ENCODE results near the gene SPOP. TPM values are rescaled to one million over a fixed set of nuclear protein-coding genes. Genes with fewer than 3 reads are reported as not detected.
A peak's percentile ranks its signal among the peaks of the same experiment; 100 is the strongest.

The SPOP gene
- total and polyA plus RNA-seq, 2 of the 4 experiments (the other 2 are of a cell fraction): 24.9 to 47.5 TPM

GRCh38 chr17:49677134-49677932 lies 564 bp downstream of the SPOP start:
- H2BK5ac ChIP-seq (ENCODE audit: low read depth, low read length, poor library complexity, severe bottlenecking): peak overlapping the region; percentile 84
- H3K27me3 ChIP-seq (ENCODE audit: control insufficient read depth, insufficient read depth, low read length): peaks cover 4% of the 10 kb centered on the region
- peak overlapping the region; percentile 69 for H3K4me3 ChIP-seq (ENCODE audit: insufficient read depth, low read depth, low read length)
- H2BK20ac ChIP-seq (ENCODE audit: low read depth, low read length): no peak overlapping the region
- H3K18ac ChIP-seq (ENCODE audit: low read depth, low read length): peak overlapping the region; percentile 73
- peak overlapping the region; percentile 64 for H2BK120ac ChIP-seq (ENCODE audit: low read depth, low read length)
- DNase-seq (peak; percentile 91), ATAC-seq (ENCODE audit: low read depth) (peak; percentile 78)
- H2BK15ac ChIP-seq (ENCODE audit: low read depth, low read length): peak overlapping the region; percentile 17; the same call in 1 of the 3 replicates
- H3K4me1 ChIP-seq (ENCODE audit: control insufficient read depth, insufficient read depth, low read length): peaks cover 4% of the 10 kb centered on the region; the same call in 1 of the 2 replicates
- peak overlapping the region; percentile 86 for H3K27ac ChIP-seq (ENCODE audit: insufficient read depth, low read length)
- H3K9me1 ChIP-seq (ENCODE audit: insufficient read depth, low read length): 0 out of 2 replicates have a peak, but pooled peaks cover 2% of the 10 kb centered on the region
- 7% methylated on average over 3 of the region's 34 CpGs; no CpG with 5 or more reads in 1 of the 2 experiments for WGBS, 2 experiments (ENCODE audit: extremely low coverage in 2 of 2, insufficient read length in 1 of 2)
- peak overlapping the region; percentile 99 for H3K4me2 ChIP-seq (ENCODE audit: low read depth, low read length)
- peak overlapping the region; percentile 95 for H2AFZ ChIP-seq (replicated peaks; ENCODE audit: low read length, poor library complexity)
- peak overlapping the region; percentile 49 for H3K56ac ChIP-seq (ENCODE audit: extremely low read depth, insufficient read depth, low read length)
- intact Hi-C loops (cut with micrococcal nuclease) (loop anchor here (5.0 kb wide), 2 partner anchors 50 to 105 kb away; no protein-coding TSS in a partner anchor), in situ Hi-C loops (cut with MboI; ENCODE audit: low sequenced_read_pairs) (no loop called here), dilution Hi-C loops (cut with HindIII; ENCODE audit: low sequenced_read_pairs, unreplicated experiment) (no loop called here)
- H4K91ac ChIP-seq (ENCODE audit: insufficient read depth, low read depth, low read length): peak overlapping the region; percentile 68
- peaks cover 15 to 32% of the 10 kb centered on the region in 2 experiments for H3K79me1 ChIP-seq (ENCODE audit: low read depth in 1 of 2, low read length in 2 of 2)
- peak overlapping the region; percentile 38 to 94 for H4K8ac ChIP-seq (ENCODE audit: low read depth in 2 of 2, low read length in 2 of 2)
- ChIA-PET CTCF (interaction anchor here (0.6 to 0.7 kb wide), 2 partner anchors 108 to 562 kb away, joined by 3 read pairs; no protein-coding TSS in a partner anchor), POLR2A (ENCODE audit: unreplicated experiment) (interaction anchor here (0.6 to 1.0 kb wide), 6 partner anchors 14 to 207 kb away, joined by 3 to 7 read pairs (median 6); no protein-coding TSS in a partner anchor)
- H4K20me1 ChIP-seq (ENCODE audit: insufficient read depth, low read length): peaks cover 28% of the 10 kb centered on the region; the same call in 1 of the 2 replicates
- H2AK9ac ChIP-seq (replicated peaks; ENCODE audit: low read depth, low read length, poor library complexity): peak overlapping the region; percentile 75
- H4K5ac ChIP-seq (ENCODE audit: low read depth, low read length): peak overlapping the region; percentile 77
- BruUV-seq (replicated peaks): no TSS peak
- H3K9ac ChIP-seq (ENCODE audit: low read depth, low read length): peak overlapping the region; percentile 92
- peak overlapping the region; percentile 75 for H3K23ac ChIP-seq (ENCODE audit: low read depth, low read length)
- peak overlapping the region; percentile 78 for H2AK5ac ChIP-seq (ENCODE audit: low read depth, low read length)
- H3K36me3 ChIP-seq (ENCODE audit: control insufficient read depth, insufficient read depth, low read length): no peaks in the 10 kb centered on the region
- H3K4ac ChIP-seq (ENCODE audit: low read depth, low read length): peak overlapping the region; percentile 91
- no peaks in the 10 kb centered on the region for H3K9me3 ChIP-seq (ENCODE audit: control insufficient read depth, insufficient read depth, low read length)
- H3K14ac ChIP-seq (replicated peaks; ENCODE audit: low read depth, low read length): peak overlapping the region; percentile 82
- no peak for TF ChIP-seq FOS (IDR thresholded peaks at IDR 0.05; ENCODE audit: low read depth, low read length)
- TF ChIP-seq RAD21 (IDR thresholded peaks at IDR 0.05; ENCODE audit: low read length): 0 out of 2 replicates have a peak, but pooled peaks have one; percentile 16
- TF ChIP-seq USF2 (IDR thresholded peaks at IDR 0.05; ENCODE audit: low read depth, low read length): no peak
- TF ChIP-seq POLR2A (IDR thresholded peaks at IDR 0.05; ENCODE audit: low read depth, low read length): peak; percentile 41; the same call in 1 of the 2 replicates
- TF ChIP-seq RCOR1 (IDR thresholded peaks at IDR 0.05; ENCODE audit: insufficient replicate concordance, low read length): no peak
- TF ChIP-seq SMC3 (IDR thresholded peaks at IDR 0.05; ENCODE audit: low read depth, low read length): no peak
- TF ChIP-seq CEBPB (IDR thresholded peaks at IDR 0.05; ENCODE audit: low read depth, low read length): peak; percentile 26; the same call in 1 of the 2 replicates
- no peak for TF ChIP-seq ELK1 (IDR thresholded peaks at IDR 0.05; ENCODE audit: borderline replicate concordance, low read depth, low read length)
- TF ChIP-seq RFX5 (IDR thresholded peaks at IDR 0.05; ENCODE audit: low read depth, low read length): no peak
- TF ChIP-seq MAFK (IDR thresholded peaks at IDR 0.05; ENCODE audit: low read depth, low read length): no peak
- no peak for TF ChIP-seq NFE2L2 (IDR thresholded peaks at IDR 0.05; ENCODE audit: low read depth, low read length)
- no peak for TF ChIP-seq BHLHE40 (IDR thresholded peaks at IDR 0.05; ENCODE audit: low read depth, low read length)
- TF ChIP-seq, protein P1, sequence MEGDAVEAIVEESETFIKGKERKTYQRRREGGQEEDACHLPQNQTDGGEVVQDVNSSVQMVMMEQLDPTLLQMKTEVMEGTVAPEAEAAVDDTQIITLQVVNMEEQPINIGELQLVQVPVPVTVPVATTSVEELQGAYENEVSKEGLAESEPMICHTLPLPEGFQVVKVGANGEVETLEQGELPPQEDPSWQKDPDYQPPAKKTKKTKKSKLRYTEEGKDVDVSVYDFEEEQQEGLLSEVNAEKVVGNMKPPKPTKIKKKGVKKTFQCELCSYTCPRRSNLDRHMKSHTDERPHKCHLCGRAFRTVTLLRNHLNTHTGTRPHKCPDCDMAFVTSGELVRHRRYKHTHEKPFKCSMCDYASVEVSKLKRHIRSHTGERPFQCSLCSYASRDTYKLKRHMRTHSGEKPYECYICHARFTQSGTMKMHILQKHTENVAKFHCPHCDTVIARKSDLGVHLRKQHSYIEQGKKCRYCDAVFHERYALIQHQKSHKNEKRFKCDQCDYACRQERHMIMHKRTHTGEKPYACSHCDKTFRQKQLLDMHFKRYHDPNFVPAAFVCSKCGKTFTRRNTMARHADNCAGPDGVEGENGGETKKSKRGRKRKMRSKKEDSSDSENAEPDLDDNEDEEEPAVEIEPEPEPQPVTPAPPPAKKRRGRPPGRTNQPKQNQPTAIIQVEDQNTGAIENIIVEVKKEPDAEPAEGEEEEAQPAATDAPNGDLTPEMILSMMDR (conservative IDR thresholded peaks at IDR 0.05; ENCODE audit: low read depth, low read length): 0 out of 2 replicates have a peak, but pooled peaks have one; percentile 7
